Esophagus muscularis mucosa (tissue), 3 donors: Measurements from ENCODE around the gene CHCHD6.

ENCODE experiments used
- CTCF ChIP-seq, 3 experiments: fragments of 200-600 bp in 2 of 3; fragments of 450-650 bp in 1 of 3; sonication (generic) in 2 of 3; IDR thresholded peaks; one replicate each; pipeline ENCODE4 v1.5.1; 2017 to 2019; ENCODE audit warnings: antibody characterized with exemption in 3 of 3, mild to moderate bottlenecking in 2 of 3, moderate library complexity in 1 of 3
- POLR2A ChIP-seq: fragments of 450-650 bp; IDR thresholded peaks from one replicate; pipeline ENCODE4 v1.6.1; 2017; ENCODE audit warnings: antibody characterized with exemption, moderate library complexity, mild to moderate bottlenecking, low read depth
- POLR2AphosphoS5 ChIP-seq, 2 donors: sonication (generic); formaldehyde crosslinking; IDR thresholded peaks; one replicate each; pipeline ENCODE4 v1.6.1; 2017; ENCODE audit warnings: antibody characterized with exemption in 2 of 2

DNA sequence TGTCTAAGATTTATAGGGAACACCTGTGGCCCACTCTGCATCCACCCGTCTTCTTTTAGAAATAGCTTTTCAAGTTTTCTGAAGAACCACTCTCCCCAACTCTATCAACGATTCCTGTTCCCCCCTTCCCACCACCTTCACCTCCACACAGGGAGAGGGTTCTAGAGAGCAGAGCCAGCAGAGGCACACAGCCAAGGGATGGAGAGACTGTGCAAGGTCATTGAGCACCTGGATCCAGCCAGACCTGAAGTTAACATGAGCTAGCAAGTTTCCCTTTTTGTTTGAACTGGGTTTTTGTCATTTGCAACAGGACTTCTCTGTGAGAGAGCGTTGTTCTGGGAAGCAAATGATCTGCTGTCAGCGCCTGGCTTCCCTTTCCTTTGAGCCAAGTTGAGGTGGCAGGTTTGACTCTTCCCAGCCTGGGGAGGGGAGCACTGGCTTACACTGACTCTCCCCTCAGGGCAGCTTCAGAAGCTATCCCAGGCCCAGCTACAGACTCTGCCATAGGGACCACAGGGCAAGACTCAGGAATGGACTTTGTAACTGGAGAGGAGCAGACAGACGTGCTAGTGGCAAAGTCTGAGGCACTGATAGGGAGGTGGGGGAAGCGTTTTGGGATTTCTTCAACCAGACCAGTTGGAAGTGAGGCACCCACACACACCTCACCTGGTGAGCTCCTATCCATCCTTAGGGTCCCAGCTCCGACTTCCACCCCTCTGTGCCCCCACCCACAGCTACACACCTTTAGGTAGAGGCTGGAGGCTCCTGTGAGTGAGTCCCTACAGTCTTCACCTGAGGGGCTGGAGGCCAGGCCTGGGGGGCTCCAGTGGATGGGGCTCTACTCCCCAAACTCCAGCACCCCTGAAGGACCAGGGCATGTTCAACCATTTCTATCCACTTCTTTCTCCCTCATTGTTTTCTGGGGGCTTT, 259.5 kb downstream of the CHCHD6 start:
- TF ChIP-seq CTCF (IDR thresholded peaks at IDR 0.05) (no peak), POLR2AphosphoS5 (IDR thresholded peaks at IDR 0.05) (no peak), POLR2A (no peak)
